Measurements from ENCODE around the gene TGFB1I1.

The TGFB1I1 gene

GRCh38 chr16:31452631-31453106 lies 19.3 kb upstream of the TGFB1I1 start:
- DNase-seq: no peak

- no peak for DNase-seq
Observed at GRCh38 chr16:31453255-31454204, 18.4 kb upstream of the TGFB1I1 start.

- DNase-seq: peak in 1 of 5 experiments; percentile 57
Observed at GRCh38 chr16:31455601-31456314, 16.2 kb upstream of the TGFB1I1 start.

GRCh38 chr16:31456988-31457360 lies 15.0 kb upstream of the TGFB1I1 start:
- no peak for DNase-seq

GRCh38 chr16:31458073-31458843 lies 13.7 kb upstream of the TGFB1I1 start:
- peak in 3 of 5 experiments; percentile 42 to 85 (median 71) for DNase-seq

- DNase-seq: peak; percentile 91 to 99 (median 97)
Observed at GRCh38 chr16:31458844-31459686, 12.9 kb upstream of the TGFB1I1 start, which contains the start of gene ARMC5. TSS of gene ARMC5 (plus strand) at chr16:31459501. CDS start at chr16:31459525, 24 bp downstream.

GRCh38 chr16:31459687-31460581 lies 12.0 kb upstream of the TGFB1I1 start:
- DNase-seq: peak; percentile 99 to 100 (median 100)

- peak in 1 of 5 experiments; percentile 74 for DNase-seq
Observed at GRCh38 chr16:31460582-31461002, 11.4 kb upstream of the TGFB1I1 start.

GRCh38 chr16:31461201-31461920 lies 10.6 kb upstream of the TGFB1I1 start:
- no peak for DNase-seq

GRCh38 chr16:31461921-31462804 lies 9.8 kb upstream of the TGFB1I1 start:
- DNase-seq: no peak

GRCh38 chr16:31464348-31464769 lies 7.6 kb upstream of the TGFB1I1 start:
- DNase-seq: no peak

- DNase-seq: no peak
Observed at GRCh38 chr16:31464781-31465260, 7.1 kb upstream of the TGFB1I1 start.

- DNase-seq: no peak
Observed at GRCh38 chr16:31465788-31466370, 6.1 kb upstream of the TGFB1I1 start.

GRCh38 chr16:31466381-31466841 lies 5.5 kb upstream of the TGFB1I1 start:
- DNase-seq: no peak

- DNase-seq: no peak
Observed at GRCh38 chr16:31467151-31467773, 4.7 kb upstream of the TGFB1I1 start.

- DNase-seq: no peak
Observed at GRCh38 chr16:31467858-31468257, 4.1 kb upstream of the TGFB1I1 start.

- no peak for DNase-seq
Observed at GRCh38 chr16:31470615-31471014, 1.3 kb upstream of the TGFB1I1 start.

Measured in T-helper 2 cell (primary cell).